Measurements from ENCODE around the gene GDA. TPM values are rescaled to one million over a fixed set of nuclear protein-coding genes. Genes with fewer than 3 reads are reported as not detected.

The GDA gene
- total RNA-seq, 2 donors from 2014 or later: 2.5 to 6.9 TPM

- H3K4me3 ChIP-seq (ENCODE audit: low read length): no peak overlapping the region
- H3K4me1 ChIP-seq (ENCODE audit: control insufficient read depth, insufficient read depth, low read length): no peaks in the 10 kb centered on the region
- H3K36me3 Mint-ChIP-seq (ENCODE audit: low read depth): peaks cover 2% of the 10 kb centered on the region
- no peak for TF ChIP-seq CTCF (conservative IDR thresholded peaks at IDR 0.05)
- no peaks in the 10 kb centered on the region for H3K9me3 Mint-ChIP-seq
- no peak overlapping the region for H3K4me3 Mint-ChIP-seq
- no peaks in the 10 kb centered on the region for H3K27me3 ChIP-seq (ENCODE audit: control insufficient read depth, insufficient read depth, low read length, poor library complexity, severe bottlenecking)
- no peaks in the 10 kb centered on the region for H3K27me3 Mint-ChIP-seq (ENCODE audit: insufficient read depth)
- WGBS, 2 experiments (ENCODE audit: insufficient coverage in 1 of 2, insufficient read length in 1 of 2): 86 to 90% methylated on average over 3 to 4 of the region's 4 CpGs
- DNase-seq: no peak
- H3K4me1 Mint-ChIP-seq: peaks cover 12% of the 10 kb centered on the region
- H3K27ac ChIP-seq (ENCODE audit: low read depth, low read length): no peak overlapping the region
- H3K36me3 ChIP-seq (ENCODE audit: control insufficient read depth, insufficient read depth, low read length): no peaks in the 10 kb centered on the region
- no peaks in the 10 kb centered on the region for H3K9me3 ChIP-seq (ENCODE audit: control insufficient read depth, low read length)
- no peak overlapping the region for H3K9ac ChIP-seq (ENCODE audit: extremely low read depth, low read length, poor library complexity, severe bottlenecking)
- no peak overlapping the region for H3K27ac Mint-ChIP-seq
Observed at GRCh38 chr9:72131206-72131605, 18.0 kb upstream of the GDA start.

- no peak overlapping the region for H3K9ac ChIP-seq (ENCODE audit: extremely low read depth, low read length, poor library complexity, severe bottlenecking)
- no peak for TF ChIP-seq CTCF (conservative IDR thresholded peaks at IDR 0.05)
- Mint-ChIP-seq H3K27me3 (ENCODE audit: insufficient read depth) (no peaks in the 10 kb centered on the region), H3K27ac (no peak overlapping the region), H3K4me3 (no peak overlapping the region), H3K4me1 (peaks cover 12% of the 10 kb centered on the region), H3K36me3 (ENCODE audit: low read depth) (peaks cover 2% of the 10 kb centered on the region), H3K9me3 (no peaks in the 10 kb centered on the region)
- H3K4me3 ChIP-seq (ENCODE audit: low read length): no peak overlapping the region
- DNase-seq: no peak
- no peak overlapping the region for H3K27ac ChIP-seq (ENCODE audit: low read depth, low read length)
- WGBS, 2 experiments (ENCODE audit: insufficient coverage in 1 of 2, insufficient read length in 1 of 2): 89 to 100% methylated on average over 1 of the region's 1 CpG
- H3K27me3 ChIP-seq (ENCODE audit: control insufficient read depth, insufficient read depth, low read length, poor library complexity, severe bottlenecking): no peaks in the 10 kb centered on the region
- no peaks in the 10 kb centered on the region for H3K36me3 ChIP-seq (ENCODE audit: control insufficient read depth, insufficient read depth, low read length)
- H3K9me3 ChIP-seq (ENCODE audit: control insufficient read depth, low read length): no peaks in the 10 kb centered on the region
- H3K4me1 ChIP-seq (ENCODE audit: control insufficient read depth, insufficient read depth, low read length): no peaks in the 10 kb centered on the region
Observed at GRCh38 chr9:72132052-72132451, 17.2 kb upstream of the GDA start.

- H3K4me1 Mint-ChIP-seq: peaks cover 4% of the 10 kb centered on the region
- 92 to 100% methylated on average over 3 of the region's 3 CpGs for WGBS, 2 experiments (ENCODE audit: insufficient coverage in 1 of 2, insufficient read length in 1 of 2)
- no peaks in the 10 kb centered on the region for H3K36me3 ChIP-seq (ENCODE audit: control insufficient read depth, insufficient read depth, low read length)
- H3K4me3 Mint-ChIP-seq: no peak overlapping the region
- no peak for TF ChIP-seq CTCF (conservative IDR thresholded peaks at IDR 0.05)
- DNase-seq: no peak
- H3K4me3 ChIP-seq (ENCODE audit: low read length): no peak overlapping the region
- H3K27me3 ChIP-seq (ENCODE audit: control insufficient read depth, insufficient read depth, low read length, poor library complexity, severe bottlenecking): no peaks in the 10 kb centered on the region
- H3K9me3 Mint-ChIP-seq: peaks cover 10% of the 10 kb centered on the region
- H3K36me3 Mint-ChIP-seq (ENCODE audit: low read depth): peaks cover 5% of the 10 kb centered on the region
- H3K27ac ChIP-seq (ENCODE audit: low read depth, low read length): no peak overlapping the region
- no peak overlapping the region for H3K9ac ChIP-seq (ENCODE audit: extremely low read depth, low read length, poor library complexity, severe bottlenecking)
- H3K27me3 Mint-ChIP-seq (ENCODE audit: insufficient read depth): no peaks in the 10 kb centered on the region
- H3K9me3 ChIP-seq (ENCODE audit: control insufficient read depth, low read length): peaks cover 5% of the 10 kb centered on the region
- no peaks in the 10 kb centered on the region for H3K4me1 ChIP-seq (ENCODE audit: control insufficient read depth, insufficient read depth, low read length)
- no peak overlapping the region for H3K27ac Mint-ChIP-seq
Observed at GRCh38 chr9:72133365-72134035, 15.7 kb upstream of the GDA start.

Data from endodermal cell (in vitro differentiated cells).